GM21786 (cell line): Measurements from ENCODE around the gene LYSMD4.
"Not testable (repeated sequence)": the region's sequence is repeated elsewhere in the genome, so short reads cannot be mapped to it uniquely, and the experiment has no call there.

Experiments
- ATAC-seq: cut with Tn5 transposase; IDR thresholded peaks from one replicate; pipeline ENCODE4 v1.9.1; 2021; ENCODE audit not compliant: unreplicated experiment

LYSMD4 gene

DNA sequence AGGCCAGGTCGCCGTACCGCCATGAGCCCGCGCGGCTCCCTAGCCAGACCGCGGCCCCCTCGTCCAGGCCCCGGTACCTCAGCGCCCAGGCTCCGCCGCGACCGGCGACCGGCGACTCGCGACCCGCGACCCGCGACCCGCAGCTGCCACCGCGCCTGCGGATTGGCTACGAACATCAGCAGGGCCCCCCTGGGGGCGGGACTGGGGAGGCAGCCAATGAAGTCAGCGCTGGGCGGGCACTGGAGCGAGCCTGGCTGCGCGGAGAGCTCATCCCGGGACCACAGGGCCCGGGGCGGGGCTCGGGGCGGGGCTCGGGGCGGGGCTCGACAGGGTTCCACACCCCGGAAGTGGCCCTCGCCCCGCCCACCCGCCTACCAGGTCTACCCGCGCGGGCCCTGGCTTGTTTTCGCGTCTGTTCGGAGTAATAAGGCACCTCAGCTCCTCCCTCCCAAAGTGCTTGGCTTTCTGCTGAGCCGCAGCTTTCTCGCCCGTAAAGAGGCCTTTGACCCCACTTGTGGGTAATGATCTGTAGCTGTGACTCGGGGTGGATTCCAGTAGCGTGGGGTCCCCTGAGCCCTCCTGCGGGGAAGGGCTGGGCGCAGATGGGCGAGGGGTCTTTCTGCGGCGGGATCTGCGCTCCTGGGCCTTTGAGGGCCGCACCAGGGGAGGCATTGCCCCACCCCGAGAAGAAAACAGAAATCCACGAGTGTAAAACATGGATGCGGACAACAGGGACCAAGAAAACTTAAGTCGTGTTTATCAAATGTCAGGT lies at the start of gene LYSMD4:
Gene LYSMD4 (minus strand): TSS at position 170 of the 772 bp plus-strand sequence. CDS start 1,438 bp downstream, outside the sequence.
- ATAC-seq: peak; percentile 99

- ATAC-seq: not testable (repeated sequence)
Measured at GRCh38 chr15:99782029-99782428, 48.8 kb upstream of the LYSMD4 start.

- no peak for ATAC-seq
Measured at GRCh38 chr15:99777144-99777543, 43.9 kb upstream of the LYSMD4 start.

DNA sequence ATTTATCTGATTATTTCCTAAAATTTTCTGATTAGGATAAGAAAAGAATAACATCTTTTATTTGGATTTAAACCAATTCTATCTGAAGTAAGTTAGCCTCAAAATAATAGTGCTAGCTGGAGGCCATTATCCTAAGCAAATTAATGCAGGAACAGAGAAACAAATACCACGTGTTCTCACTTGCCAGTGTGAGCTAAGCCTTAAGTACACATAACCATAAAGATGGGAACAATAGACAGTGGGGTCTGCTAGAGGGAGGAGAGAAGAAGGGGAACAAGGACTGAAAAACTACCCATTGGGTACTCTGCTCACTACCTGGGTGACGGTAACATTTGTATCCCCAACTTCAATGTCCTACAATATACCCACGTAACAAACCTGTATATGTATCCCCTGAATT lies 31.3 kb upstream of the LYSMD4 start:
- ATAC-seq: no peak

DNA sequence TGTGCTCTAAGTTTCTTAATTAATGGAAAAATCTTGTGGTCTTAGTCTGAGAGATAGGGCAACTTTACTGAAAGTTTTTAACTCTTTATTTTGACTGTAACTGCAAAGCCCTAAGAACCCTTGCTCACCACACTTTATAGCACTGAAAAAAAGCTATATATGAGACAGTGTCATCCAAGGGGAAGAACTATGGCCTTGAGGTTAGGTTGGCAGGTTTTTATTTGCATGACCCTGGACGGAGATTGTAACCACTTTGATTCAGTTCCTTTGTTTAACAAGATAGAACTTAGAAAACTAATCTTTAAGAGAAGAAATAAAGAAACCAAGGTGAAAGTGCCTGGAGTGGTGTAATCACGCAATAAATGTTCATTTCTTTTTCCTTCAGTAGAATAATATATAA lies 30.6 kb upstream of the LYSMD4 start:
- no peak for ATAC-seq

DNA sequence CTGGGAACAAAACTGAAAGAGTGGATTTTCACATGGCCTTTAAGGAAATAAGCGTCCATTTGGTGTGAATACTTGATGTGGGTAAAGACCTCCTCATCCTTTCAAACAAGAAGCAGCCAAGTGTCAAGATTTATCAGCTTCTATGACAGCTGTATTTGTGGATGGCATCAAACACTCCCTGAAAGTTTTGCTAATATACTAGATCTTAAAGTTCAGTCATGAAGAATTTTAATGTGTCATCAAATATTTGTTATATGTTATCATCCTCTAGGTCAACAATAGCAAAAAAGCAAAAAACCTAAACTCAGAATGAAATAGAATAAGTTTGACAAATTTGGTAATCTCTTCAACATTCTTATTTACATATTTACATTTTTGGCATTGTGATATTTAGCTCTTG lies 29.1 kb upstream of the LYSMD4 start:
- no peak for ATAC-seq

GRCh38 chr15:99755692-99756409 lies 22.6 kb upstream of the LYSMD4 start:
- peak; percentile 94 for ATAC-seq

GRCh38 chr15:99753066-99753465 lies 19.8 kb upstream of the LYSMD4 start:
- ATAC-seq: no peak

GRCh38 chr15:99752556-99752955 lies 19.3 kb upstream of the LYSMD4 start:
- no peak for ATAC-seq

DNA sequence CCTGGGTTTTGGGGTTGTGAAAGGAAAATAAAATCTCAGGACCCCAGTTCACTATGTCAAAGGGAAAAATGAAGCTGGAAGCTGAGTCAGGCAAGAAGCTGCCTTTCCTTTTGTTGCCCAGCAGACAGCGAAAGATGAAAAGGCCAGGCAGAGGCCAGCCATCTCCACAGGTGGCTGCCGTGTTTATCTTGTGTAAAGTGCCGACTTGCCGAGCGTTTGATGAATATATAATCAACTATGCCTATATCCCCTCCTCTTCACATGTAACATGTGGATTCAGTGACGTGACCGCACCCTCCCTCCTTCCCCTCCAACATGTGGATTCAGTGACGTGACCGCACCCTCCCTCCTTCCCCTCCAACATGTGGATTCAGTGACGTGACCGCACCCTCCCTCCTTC lies 17.1 kb upstream of the LYSMD4 start:
- not testable (repeated sequence) for ATAC-seq

DNA sequence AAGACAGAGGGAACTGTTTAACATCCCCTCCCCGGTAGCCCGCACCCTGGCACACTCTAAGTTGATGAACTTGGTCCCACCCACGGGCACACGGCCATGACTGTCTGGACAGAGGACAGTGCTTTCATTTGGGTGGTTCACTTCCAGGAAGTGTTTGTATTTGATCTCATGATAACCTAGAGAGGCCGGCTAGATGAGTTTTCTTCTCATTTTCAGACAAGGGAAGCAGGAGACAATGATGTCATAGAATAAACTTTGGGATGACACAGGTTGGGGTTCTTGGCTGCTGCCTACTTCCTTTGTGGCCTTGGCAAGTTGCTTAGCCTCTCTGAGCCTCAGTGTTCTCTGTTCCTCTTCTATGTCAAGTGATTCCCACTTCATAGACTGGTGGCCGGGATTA lies 16.1 kb upstream of the LYSMD4 start:
- ATAC-seq: no peak

DNA sequence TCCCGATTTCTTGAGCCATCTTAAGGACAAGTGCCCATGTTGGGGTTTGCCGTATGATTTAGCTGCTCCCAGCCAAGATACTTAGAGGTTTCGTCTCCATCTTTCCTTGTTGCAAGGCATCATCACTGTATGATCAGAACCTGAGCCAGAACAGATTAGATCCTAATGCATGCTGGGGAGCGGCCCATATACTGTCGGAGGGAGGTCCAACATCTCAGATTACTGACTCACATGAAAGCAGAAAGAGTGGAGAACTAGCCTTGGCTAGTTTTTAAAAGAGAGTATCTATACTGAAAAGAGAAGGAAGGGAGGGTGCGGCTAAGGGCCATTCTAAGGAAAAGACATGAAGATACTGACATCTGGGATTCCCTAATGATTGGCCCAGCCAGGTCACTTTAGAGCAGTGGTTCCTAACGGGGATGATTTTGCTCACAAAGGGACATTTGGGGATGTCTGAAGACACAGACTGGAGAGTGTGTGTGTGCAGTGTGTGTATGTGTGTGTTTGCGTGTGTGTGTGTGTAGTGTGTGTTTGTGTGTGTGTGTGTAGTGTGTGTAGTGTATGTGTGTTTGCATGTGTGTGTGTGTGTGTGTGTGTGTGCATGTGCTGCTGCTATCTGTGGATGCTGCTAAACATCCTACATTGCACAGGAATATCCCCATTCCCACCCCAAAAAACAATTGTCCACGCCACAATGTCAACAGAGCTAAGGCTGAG lies 12.3 kb upstream of the LYSMD4 start:
- no peak for ATAC-seq

- ATAC-seq: no peak
Measured at GRCh38 chr15:99744142-99744541, 10.9 kb upstream of the LYSMD4 start.

- no peak for ATAC-seq
Measured at GRCh38 chr15:99741835-99742234, 8.6 kb upstream of the LYSMD4 start.

DNA sequence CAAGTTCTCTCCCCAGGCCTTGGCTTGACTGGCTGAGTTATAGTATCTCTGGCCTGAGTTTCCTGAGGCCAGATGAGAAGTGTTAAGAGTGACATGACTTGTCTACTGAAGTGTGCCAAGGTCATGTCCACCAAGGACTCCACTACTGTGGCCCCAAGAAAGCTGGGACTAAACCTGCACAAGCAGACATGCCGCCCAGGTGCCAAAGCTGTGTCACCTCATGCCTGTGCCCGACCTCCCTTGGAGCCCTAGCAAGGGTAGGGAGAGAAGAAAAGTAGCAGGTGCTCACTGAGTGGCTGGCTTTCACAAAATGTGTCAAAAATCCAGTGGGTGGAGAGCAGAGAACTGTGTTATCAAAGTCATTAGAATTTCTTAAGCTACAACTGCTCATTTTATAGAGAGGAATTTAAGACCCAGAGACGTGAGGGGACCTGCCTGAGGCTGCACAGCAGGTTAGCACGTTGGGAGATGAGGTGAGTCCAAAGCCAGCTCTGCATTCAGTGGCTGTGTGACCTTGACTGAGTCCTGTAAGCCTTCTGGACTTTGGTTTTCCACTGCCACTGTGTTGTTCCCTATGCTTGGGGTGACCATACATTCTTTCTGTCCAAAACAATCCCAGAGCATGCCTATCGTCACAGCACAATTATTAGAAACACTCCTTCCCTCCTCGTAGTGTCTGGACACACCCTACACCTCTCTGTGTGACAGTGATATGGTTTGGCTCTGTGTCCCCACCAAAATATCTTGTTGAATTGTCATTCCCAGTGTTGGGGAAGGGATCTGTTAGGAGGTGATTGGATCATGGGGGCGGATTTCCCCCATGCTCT lies 5.0 kb upstream of the LYSMD4 start:
- ATAC-seq: no peak

DNA sequence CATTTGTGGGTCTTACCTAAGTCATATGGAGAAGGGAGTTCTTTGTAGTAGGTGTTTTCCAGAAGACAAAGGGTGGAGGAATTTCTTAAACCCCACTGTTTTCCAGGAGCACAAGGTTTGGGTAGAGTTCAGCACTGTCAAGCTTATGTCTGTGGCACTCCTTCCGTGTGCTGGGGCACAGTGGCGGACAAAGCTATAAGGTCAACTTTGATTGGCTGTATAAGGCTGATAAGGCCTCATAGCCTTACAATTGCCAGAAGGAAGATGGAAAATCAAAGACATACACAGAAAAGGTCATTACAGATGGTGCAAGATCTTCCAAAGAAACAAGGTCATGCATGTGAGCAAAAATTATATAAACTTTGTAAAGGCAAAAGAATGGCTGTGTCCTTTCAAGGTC lies 3.5 kb upstream of the LYSMD4 start:
- no peak for ATAC-seq

DNA sequence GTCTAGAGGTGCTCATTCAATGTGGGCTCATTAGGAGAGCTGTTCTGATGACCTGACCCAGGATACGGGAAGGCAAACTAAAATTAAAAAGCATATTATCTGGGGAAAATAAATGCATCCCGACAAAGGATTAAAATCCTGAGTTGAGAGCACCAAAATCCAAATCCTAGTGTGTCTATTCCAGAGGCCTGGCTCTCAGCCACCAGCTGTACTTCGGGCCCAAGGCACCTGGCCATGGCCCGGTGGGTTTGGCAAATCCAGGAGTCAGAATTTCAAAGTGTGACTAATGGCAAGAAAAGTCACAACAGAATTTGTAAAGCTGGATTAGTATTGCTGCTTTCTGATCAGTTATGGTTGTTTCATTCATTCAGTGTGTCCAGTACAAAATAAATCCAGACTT lies 2.6 kb upstream of the LYSMD4 start:
- ATAC-seq: no peak

DNA sequence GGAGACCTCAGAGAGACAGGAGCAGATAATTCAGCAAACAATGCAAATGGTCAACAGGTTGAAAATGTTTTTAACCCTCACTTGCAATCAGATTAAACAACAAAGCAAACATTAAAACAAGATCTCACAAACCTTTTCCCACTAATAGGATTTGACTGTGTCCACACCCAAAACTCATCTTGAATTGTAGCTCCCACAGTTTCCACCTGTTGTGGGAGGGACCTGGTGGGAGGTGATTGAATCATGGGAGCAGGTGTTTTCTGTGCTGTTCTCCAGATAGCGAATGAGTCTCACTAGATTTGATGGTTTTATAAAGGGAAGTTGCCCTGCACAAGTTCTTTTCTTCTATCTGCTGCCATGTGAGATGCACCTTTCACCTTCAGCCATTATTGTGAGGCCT lies 1.3 kb upstream of the LYSMD4 start:
- ATAC-seq: no peak

DNA sequence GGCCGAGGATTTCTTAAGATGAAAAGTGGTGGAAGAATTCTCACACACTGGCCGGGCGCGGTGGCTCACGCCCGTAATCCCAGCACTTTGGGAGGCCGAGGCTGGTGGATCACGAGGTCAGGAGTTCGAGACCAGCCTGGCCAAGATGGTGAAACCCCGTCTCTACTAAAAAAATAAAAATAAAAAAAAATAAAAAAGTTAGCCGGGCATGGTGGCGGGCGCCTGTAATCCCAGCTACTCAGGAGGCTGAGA lies 729 bp upstream of the LYSMD4 start:
- ATAC-seq: not testable (repeated sequence)

DNA sequence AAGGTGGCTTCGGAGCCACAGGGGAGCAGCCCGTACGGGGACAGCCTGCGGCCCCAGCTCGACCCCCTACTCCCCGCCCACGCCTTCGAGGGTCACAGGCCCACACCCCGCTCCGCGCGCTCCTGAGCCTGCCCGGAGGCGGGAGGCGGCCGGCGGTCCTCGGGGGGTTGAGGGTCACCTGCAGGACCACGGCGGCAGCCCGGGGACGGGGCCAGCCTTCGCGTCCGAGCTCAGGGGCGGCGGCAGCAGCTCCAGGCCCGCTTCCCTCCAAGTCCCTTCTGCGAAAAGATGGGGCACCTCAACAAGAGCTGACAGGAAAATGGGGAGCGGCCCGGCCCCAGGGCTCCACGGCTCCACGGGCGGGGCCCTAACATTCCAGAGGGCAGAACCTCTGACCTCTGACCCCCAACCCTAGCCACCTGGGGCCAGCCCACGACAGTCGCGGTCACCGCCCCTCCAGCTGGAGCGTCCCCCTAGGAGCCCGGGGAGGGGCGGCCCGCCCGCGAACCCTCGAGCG lies 428 bp downstream of the LYSMD4 start:
- peak; percentile 10 for ATAC-seq

DNA sequence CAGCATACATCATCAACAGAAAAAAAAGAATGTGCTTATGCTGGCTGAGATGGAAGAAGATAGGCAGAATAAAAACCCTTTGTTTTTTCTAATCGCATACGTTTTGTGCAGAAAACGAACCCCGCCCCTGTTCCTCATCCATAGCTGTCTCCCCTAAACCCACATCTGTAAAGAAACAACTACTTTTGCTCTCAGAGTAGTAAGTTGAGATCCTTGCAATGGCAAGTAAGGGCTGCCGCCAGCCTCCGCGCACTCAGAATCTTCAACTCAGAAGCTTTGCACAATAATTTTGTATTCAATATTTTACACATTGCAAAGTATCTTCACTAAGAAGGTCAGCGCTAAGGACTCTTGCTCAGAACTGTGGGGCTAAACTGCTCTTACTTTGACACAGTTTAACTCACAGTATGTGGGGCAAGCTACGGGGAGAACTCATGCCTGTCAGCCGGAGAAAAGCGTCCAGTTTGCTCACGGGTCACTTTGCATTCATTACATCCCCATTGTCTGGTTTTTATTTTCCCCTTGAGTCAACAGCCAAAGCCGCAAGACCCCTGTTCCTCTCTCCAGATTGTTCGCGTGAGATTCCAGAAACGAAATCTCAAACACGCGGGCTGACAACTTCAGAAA lies 1.0 kb downstream of the LYSMD4 start:
- ATAC-seq: no peak
